Fibroblast of the conjunctiva (primary cell): ENCODE data around the gene XPR1.

Experiments
- DNase-seq: peaks from one replicate; pipeline ENCODE4 v3.0.0-alpha.2; 2010; ENCODE audit warnings: low read depth

The XPR1 gene

GRCh38 chr1:180892272-180892671 is 260.4 kb downstream of the XPR1 start:
- no peak for DNase-seq

GRCh38 chr1:180892675-180893074 is 260.9 kb downstream of the XPR1 start:
- DNase-seq, result no peak

- no peak for DNase-seq
Observed at GRCh38 chr1:180893614-180894013, 261.8 kb downstream of the XPR1 start.

- DNase-seq, result no peak
Observed at GRCh38 chr1:180896161-180896560, 264.3 kb downstream of the XPR1 start.

- no peak for DNase-seq
Observed at GRCh38 chr1:180898441-180899219, 266.8 kb downstream of the XPR1 start.

- DNase-seq, result no peak
Observed at GRCh38 chr1:180899262-180899661, 267.4 kb downstream of the XPR1 start.

- DNase-seq, result no peak
Observed at GRCh38 chr1:180901076-180901990, 269.5 kb downstream of the XPR1 start.

- no peak for DNase-seq
Observed at GRCh38 chr1:180902541-180902940, 270.7 kb downstream of the XPR1 start.

- DNase-seq, result no peak
Observed at GRCh38 chr1:180905927-180906326, 274.1 kb downstream of the XPR1 start.

- no peak for DNase-seq
Observed at GRCh38 chr1:180906511-180906910, 274.7 kb downstream of the XPR1 start.

- no peak for DNase-seq
Observed at GRCh38 chr1:180907313-180908055, 275.7 kb downstream of the XPR1 start.

GRCh38 chr1:180908074-180908765 is 276.4 kb downstream of the XPR1 start:
- no peak for DNase-seq

GRCh38 chr1:180909005-180909414 is 277.2 kb downstream of the XPR1 start:
- DNase-seq, result no peak

GRCh38 chr1:180909462-180909976 is 277.7 kb downstream of the XPR1 start:
- DNase-seq, result no peak

- DNase-seq, result no peak
Observed at GRCh38 chr1:180911640-180912191, 279.9 kb downstream of the XPR1 start.

GRCh38 chr1:180912211-180912800 is 280.5 kb downstream of the XPR1 start:
- no peak for DNase-seq

GRCh38 chr1:180912801-180913565 is 281.2 kb downstream of the XPR1 start, which contains the start of gene KIAA1614:
KIAA1614 (plus strand) TSS chr1:180912897; CDS start chr1:180913244, 347 bp downstream.
- DNase-seq, result no peak

GRCh38 chr1:180915426-180915965 is 283.7 kb downstream of the XPR1 start:
- DNase-seq, result no peak

GRCh38 chr1:180916012-180916770 is 284.4 kb downstream of the XPR1 start:
- DNase-seq, result no peak
